Endothelial cell (in vitro differentiated cells): ENCODE data around the gene SEC16B. TPM values are rescaled to one million over a fixed set of nuclear protein-coding genes. Genes with fewer than 3 reads are reported as not detected.

Experiments used
- DNase-seq: peaks from one replicate; pipeline ENCODE4 v3.0.0; 2021; ENCODE audit warnings: low spot score
- H3K27ac Mint-ChIP-seq: one replicate; pipeline ENCODE4 v1.8.0; 2021; ENCODE audit warnings: mixed read lengths, inconsistent platforms; ENCODE audit not compliant: unreplicated experiment
- H3K27me3 Mint-ChIP-seq: one replicate; pipeline ENCODE4 v1.8.0; 2021; ENCODE audit warnings: mild to moderate bottlenecking, moderate library complexity, mixed read lengths, inconsistent platforms; ENCODE audit not compliant: unreplicated experiment
- H3K36me3 Mint-ChIP-seq: one replicate; pipeline ENCODE4 v1.8.0; 2021; ENCODE audit warnings: mild to moderate bottlenecking, low read depth, mixed read lengths, inconsistent platforms; ENCODE audit not compliant: unreplicated experiment
- H3K4me1 Mint-ChIP-seq: one replicate; pipeline ENCODE4 v1.8.0; 2021; ENCODE audit warnings: mild to moderate bottlenecking, mixed read lengths, inconsistent platforms; ENCODE audit not compliant: unreplicated experiment
- H3K4me3 Mint-ChIP-seq: one replicate; pipeline ENCODE4 v1.8.0; 2021; ENCODE audit warnings: mild to moderate bottlenecking, mixed read lengths, inconsistent platforms; ENCODE audit not compliant: unreplicated experiment
- H3K9me3 Mint-ChIP-seq: one replicate; pipeline ENCODE4 v1.8.0; 2021; ENCODE audit warnings: mixed read lengths, inconsistent platforms; ENCODE audit not compliant: unreplicated experiment
- total RNA-seq: library from RNA; stranded (reverse); fragmentation: NEBNext Ultra II Directional; extraction: Animal tissue kit (Norgen Biotek cat#: 25700); gene quantifications from one replicate; pipeline ENCODE4 v1.2.1, GENCODE V29; 2021; ENCODE audit not compliant: unreplicated experiment
- TF ChIP-seq, protein P1 (sequence below): fragments of 200-600 bp; sonication (generic); IDR thresholded peaks from one replicate; pipeline ENCODE4 v1.5.0; 2021; ENCODE audit warnings: antibody characterized with exemption; ENCODE audit not compliant: unreplicated experiment

SEC16B gene
- total RNA-seq, 1 donor from 2014 or later = 0.49 TPM

DNA sequence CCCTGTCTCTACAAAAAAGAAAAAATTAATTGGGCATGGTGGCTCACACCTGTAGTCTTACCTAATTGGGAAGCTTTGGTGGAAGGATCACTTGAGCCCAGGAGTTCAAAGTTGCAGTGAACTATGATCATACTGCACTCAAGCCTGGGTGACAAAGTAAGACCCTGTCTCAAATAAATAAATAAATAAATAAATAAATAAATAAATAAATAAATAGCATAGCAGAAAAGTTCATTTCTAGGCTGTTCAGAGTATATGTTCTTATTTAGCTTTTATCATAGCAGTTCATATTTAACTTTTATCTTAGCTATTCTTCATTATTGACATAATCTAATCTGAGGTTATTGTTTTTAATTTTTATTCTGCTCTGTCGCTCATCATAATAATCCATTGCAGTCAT, 8.7 kb upstream of the SEC16B start:
- TF ChIP-seq, protein P1, sequence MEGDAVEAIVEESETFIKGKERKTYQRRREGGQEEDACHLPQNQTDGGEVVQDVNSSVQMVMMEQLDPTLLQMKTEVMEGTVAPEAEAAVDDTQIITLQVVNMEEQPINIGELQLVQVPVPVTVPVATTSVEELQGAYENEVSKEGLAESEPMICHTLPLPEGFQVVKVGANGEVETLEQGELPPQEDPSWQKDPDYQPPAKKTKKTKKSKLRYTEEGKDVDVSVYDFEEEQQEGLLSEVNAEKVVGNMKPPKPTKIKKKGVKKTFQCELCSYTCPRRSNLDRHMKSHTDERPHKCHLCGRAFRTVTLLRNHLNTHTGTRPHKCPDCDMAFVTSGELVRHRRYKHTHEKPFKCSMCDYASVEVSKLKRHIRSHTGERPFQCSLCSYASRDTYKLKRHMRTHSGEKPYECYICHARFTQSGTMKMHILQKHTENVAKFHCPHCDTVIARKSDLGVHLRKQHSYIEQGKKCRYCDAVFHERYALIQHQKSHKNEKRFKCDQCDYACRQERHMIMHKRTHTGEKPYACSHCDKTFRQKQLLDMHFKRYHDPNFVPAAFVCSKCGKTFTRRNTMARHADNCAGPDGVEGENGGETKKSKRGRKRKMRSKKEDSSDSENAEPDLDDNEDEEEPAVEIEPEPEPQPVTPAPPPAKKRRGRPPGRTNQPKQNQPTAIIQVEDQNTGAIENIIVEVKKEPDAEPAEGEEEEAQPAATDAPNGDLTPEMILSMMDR = no peak
- H3K27ac Mint-ChIP-seq = no peak overlapping the region
- DNase-seq = no peak
- no peak overlapping the region for H3K4me3 Mint-ChIP-seq
- H3K36me3 Mint-ChIP-seq = no peaks in the 10 kb centered on the region
- H3K9me3 Mint-ChIP-seq = no peaks in the 10 kb centered on the region
- no peaks in the 10 kb centered on the region for H3K27me3 Mint-ChIP-seq
- peaks cover 5% of the 10 kb centered on the region for H3K4me1 Mint-ChIP-seq

DNA sequence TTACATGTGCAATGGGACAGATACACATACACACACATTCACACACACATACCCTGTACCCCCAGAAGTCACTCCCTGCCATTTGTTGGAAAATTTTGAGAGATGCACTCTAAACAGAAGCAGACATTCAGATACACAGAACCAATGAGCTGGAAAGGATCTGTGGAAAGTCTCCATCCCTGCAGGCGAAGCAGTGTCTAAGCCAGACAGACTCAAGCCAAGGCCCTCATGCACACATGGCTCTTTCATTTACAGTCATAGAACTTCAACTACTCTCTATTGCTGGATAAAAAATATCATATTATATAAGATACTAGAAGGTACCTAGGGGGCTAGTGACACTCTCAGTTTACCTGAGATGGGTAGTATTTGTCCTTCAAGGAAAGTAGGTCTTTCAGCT, 7.3 kb upstream of the SEC16B start:
- H3K4me3 Mint-ChIP-seq = no peak overlapping the region
- H3K9me3 Mint-ChIP-seq = no peaks in the 10 kb centered on the region
- H3K27ac Mint-ChIP-seq = no peak overlapping the region
- TF ChIP-seq, protein P1 = no peak
- H3K27me3 Mint-ChIP-seq = no peaks in the 10 kb centered on the region
- peaks cover 4% of the 10 kb centered on the region for H3K4me1 Mint-ChIP-seq
- H3K36me3 Mint-ChIP-seq = no peaks in the 10 kb centered on the region
- DNase-seq = no peak

DNA sequence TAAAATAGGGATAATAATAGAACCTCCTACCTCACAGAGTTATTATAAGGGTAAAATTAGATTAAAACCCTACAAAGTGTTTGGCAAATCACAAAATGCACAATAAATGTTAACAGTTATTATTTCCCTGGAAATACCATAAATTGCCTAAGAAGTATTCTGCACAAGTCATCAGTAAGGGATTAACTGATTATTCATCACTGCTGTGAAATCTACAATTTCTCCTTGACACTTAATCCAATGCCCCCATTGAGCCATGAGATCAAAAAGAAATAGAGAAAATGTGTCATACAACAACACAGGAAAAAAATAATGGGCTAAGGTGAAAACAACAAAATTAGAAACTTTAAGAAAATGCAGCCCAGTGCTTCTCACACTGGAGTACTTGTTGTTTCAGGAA, 6.7 kb upstream of the SEC16B start:
- H3K36me3 Mint-ChIP-seq = no peaks in the 10 kb centered on the region
- H3K4me3 Mint-ChIP-seq = no peak overlapping the region
- TF ChIP-seq, protein P1 = no peak
- H3K27ac Mint-ChIP-seq = no peak overlapping the region
- DNase-seq = no peak
- H3K9me3 Mint-ChIP-seq = no peaks in the 10 kb centered on the region
- no peaks in the 10 kb centered on the region for H3K27me3 Mint-ChIP-seq
- H3K4me1 Mint-ChIP-seq = no peaks in the 10 kb centered on the region

DNA sequence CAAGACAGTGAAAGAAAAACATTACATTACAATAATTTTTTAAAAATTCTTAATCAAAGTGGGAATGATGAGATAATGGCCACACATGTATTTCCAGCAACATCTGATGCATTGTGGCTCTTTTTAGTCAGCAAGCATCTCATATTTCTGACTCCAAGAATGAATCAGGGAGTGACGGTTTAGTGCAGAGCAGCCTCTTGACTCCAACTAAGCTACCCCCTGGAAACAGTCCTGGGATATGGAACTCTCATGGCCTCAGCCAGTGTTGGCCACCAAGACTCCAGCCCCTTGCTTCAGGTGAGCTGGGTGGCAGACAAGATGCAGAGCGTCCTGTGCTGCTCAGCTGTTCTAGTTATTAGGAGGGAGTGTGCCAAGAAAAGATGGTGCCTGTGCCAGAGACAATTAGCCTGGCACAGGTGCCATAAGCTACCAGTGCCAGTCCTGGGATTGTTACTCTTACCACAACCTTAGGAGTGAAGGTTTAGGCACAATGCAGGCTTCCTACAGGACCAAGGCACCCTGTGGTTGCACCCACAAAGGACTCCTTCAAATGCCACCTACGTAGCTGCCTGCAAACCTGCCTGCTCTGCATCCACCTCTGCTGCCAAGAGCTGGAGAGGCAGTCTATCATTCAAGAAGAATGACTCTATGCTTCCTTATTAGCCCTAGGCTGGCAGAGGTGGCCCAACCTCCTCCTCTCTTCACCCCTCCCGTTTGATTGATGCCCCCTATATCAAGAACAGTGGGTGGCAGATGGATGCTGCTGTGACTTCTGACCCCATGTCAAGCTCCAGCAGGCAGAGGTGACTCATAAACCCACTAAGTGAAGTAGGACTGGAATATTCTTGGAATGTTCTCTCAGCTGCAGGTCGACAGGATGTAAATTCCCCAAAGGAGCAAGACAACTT, 6.0 kb upstream of the SEC16B start:
- Mint-ChIP-seq H3K27ac (no peak overlapping the region), H3K4me3 (no peak overlapping the region), H3K36me3 (no peaks in the 10 kb centered on the region), H3K27me3 (no peaks in the 10 kb centered on the region), H3K4me1 (no peaks in the 10 kb centered on the region), H3K9me3 (no peaks in the 10 kb centered on the region)
- TF ChIP-seq, protein P1 = no peak
- no peak for DNase-seq

DNA sequence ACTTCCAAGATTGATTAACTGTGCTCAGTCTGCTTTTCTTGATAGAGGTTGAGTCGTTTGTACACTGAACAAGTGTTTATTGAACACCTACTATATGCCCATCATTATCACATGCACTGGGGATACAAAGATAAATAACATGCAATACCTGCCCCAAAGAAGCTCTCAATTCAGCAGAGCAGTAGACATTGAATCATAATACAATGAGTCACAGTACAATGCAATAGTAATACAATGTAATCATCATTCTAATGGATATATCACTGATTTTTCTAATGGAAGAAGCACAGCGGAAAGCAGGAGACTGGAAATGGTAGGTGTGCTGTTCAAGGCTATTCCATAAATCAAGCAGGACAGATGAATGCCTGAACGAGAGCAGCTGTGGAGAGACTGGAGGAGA, 3.7 kb upstream of the SEC16B start:
- TF ChIP-seq, protein P1 = no peak
- H3K27me3 Mint-ChIP-seq = no peaks in the 10 kb centered on the region

More for the DNA sequence above, 3.7 kb upstream of the SEC16B start:
- no peaks in the 10 kb centered on the region for H3K9me3 Mint-ChIP-seq
- no peaks in the 10 kb centered on the region for H3K4me1 Mint-ChIP-seq
- no peak for DNase-seq
- H3K4me3 Mint-ChIP-seq = no peak overlapping the region
- H3K36me3 Mint-ChIP-seq = no peaks in the 10 kb centered on the region
- no peak overlapping the region for H3K27ac Mint-ChIP-seq
